Prostate gland (tissue), 2 donors: Measurements from ENCODE around the gene DTWD2.

Experiments
- POLR2A ChIP-seq: fragments of 450-650 bp; IDR thresholded peaks from one replicate; pipeline ENCODE4 v1.6.1; 2016; ENCODE audit warnings: antibody characterized with exemption, mild to moderate bottlenecking
- TF ChIP-seq, protein P1 (sequence below), 4 experiments: fragments of 200-600 bp in 2 of 4; fragments of 450-650 bp in 2 of 4; sonication (generic) in 2 of 4; IDR thresholded peaks; 1 replicate in 3 of 4; 2 replicates in 1 of 4; pipeline ENCODE4 v1.5.1; 2016 to 2019; ENCODE audit warnings: antibody characterized with exemption in 4 of 4, mild to moderate bottlenecking in 2 of 4, moderate library complexity in 2 of 4

DNA sequence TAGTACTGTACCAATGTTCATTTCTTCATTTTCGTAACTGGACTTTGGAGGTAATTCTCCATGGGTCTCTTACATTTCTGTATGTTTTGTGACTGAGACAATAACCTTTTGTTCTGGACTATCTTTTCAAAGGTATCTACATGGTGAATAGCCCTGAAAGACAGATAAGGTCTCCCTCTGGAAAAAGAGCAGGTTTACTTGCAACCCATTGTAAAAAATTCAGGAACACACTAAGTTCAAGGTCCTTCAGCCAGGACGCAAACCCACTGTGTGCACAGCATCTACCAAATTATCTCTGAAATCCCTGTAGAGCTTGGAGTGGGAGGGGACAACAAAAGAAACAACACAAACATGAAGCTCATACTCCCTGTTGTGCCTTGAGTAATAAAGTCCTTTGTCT is 8.3 kb downstream of the DTWD2 start:
- TF ChIP-seq, protein P1, sequence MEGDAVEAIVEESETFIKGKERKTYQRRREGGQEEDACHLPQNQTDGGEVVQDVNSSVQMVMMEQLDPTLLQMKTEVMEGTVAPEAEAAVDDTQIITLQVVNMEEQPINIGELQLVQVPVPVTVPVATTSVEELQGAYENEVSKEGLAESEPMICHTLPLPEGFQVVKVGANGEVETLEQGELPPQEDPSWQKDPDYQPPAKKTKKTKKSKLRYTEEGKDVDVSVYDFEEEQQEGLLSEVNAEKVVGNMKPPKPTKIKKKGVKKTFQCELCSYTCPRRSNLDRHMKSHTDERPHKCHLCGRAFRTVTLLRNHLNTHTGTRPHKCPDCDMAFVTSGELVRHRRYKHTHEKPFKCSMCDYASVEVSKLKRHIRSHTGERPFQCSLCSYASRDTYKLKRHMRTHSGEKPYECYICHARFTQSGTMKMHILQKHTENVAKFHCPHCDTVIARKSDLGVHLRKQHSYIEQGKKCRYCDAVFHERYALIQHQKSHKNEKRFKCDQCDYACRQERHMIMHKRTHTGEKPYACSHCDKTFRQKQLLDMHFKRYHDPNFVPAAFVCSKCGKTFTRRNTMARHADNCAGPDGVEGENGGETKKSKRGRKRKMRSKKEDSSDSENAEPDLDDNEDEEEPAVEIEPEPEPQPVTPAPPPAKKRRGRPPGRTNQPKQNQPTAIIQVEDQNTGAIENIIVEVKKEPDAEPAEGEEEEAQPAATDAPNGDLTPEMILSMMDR (IDR thresholded peaks at IDR 0.05), result no peak
- TF ChIP-seq POLR2A, result no peak
